Uterus (tissue), 2 donors: ENCODE results near the gene AKR1D1.

Experiments
- POLR2A ChIP-seq, 2 donors: fragments of 450-650 bp; IDR thresholded peaks; one replicate each; pipeline ENCODE4 v1.6.1; 2016; ENCODE audit warnings: antibody characterized with exemption in 2 of 2, mild to moderate bottlenecking in 1 of 2, moderate library complexity in 1 of 2
- TF ChIP-seq, protein P1 (sequence below), 4 experiments: fragments of 200-600 bp in 2 of 4; fragments of 450-650 bp in 2 of 4; sonication (generic) in 2 of 4; IDR thresholded peaks; one replicate each; pipeline ENCODE4 v1.5.1; 2016 to 2019; ENCODE audit warnings: antibody characterized with exemption in 4 of 4, mild to moderate bottlenecking in 2 of 4, moderate library complexity in 1 of 4

DNA sequence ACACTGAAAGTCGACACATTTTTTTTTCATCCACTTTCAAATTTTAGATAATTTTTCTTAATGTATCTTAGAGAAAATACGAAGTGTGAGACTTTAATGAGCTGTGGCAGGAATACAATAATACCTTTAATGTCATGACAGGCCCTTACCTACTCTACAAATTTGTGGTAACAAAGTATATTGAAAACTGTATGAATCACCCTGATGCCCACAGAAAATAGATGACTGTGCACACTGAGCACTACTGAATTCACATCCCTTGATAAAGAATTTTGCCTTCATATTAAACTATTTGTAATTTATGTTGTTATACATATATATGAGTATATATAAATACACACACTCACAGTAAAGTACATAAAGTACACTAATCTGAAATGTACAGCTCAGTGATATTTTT is 51.7 kb downstream of the AKR1D1 start:
- TF ChIP-seq, protein P1, sequence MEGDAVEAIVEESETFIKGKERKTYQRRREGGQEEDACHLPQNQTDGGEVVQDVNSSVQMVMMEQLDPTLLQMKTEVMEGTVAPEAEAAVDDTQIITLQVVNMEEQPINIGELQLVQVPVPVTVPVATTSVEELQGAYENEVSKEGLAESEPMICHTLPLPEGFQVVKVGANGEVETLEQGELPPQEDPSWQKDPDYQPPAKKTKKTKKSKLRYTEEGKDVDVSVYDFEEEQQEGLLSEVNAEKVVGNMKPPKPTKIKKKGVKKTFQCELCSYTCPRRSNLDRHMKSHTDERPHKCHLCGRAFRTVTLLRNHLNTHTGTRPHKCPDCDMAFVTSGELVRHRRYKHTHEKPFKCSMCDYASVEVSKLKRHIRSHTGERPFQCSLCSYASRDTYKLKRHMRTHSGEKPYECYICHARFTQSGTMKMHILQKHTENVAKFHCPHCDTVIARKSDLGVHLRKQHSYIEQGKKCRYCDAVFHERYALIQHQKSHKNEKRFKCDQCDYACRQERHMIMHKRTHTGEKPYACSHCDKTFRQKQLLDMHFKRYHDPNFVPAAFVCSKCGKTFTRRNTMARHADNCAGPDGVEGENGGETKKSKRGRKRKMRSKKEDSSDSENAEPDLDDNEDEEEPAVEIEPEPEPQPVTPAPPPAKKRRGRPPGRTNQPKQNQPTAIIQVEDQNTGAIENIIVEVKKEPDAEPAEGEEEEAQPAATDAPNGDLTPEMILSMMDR (IDR thresholded peaks at IDR 0.05): no peak
- no peak for TF ChIP-seq POLR2A (IDR thresholded peaks at IDR 0.05)
